ENCODE measurements around the gene KCNF1.

- TF ChIP-seq RAD21 (IDR thresholded peaks at IDR 0.05; ENCODE audit: insufficient read depth, low read depth, low read length) (no peak), EZH2 (IDR thresholded peaks at IDR 0.05; ENCODE audit: borderline replicate concordance, control insufficient read depth, low read depth, low read length) (no peak), PRDM15 (CRISPR knock-in tag; IDR thresholded peaks at IDR 0.05) (no peak), HDGF (IDR thresholded peaks at IDR 0.05) (no peak), GABPA (IDR thresholded peaks at IDR 0.05; ENCODE audit: low read depth) (no peak), CEBPZ (IDR thresholded peaks at IDR 0.05; ENCODE audit: low read depth, low read length) (no peak), CEBPB (IDR thresholded peaks at IDR 0.05; ENCODE audit: borderline replicate concordance in 1 of 2, low read depth in 2 of 2, low read length in 2 of 2) (no peak), EP300 (IDR thresholded peaks at IDR 0.05; ENCODE audit: borderline replicate concordance in 1 of 2, control insufficient read depth in 1 of 2, low read depth in 2 of 2, low read length in 2 of 2) (no peak), TAF1 (IDR thresholded peaks at IDR 0.05; ENCODE audit: borderline replicate concordance, low read depth, low read length) (no peak), FOS (IDR thresholded peaks at IDR 0.05; ENCODE audit: borderline replicate concordance, extremely low read depth, insufficient read length) (no peak)
Observed at GRCh38 chr2:10924859-10925258, 13.1 kb downstream of the KCNF1 start.
